Measurements from ENCODE around the gene OXA1L.

GRCh38 chr14:22735096-22735495 lies 31.4 kb upstream of the OXA1L start:
- no peak for TF ChIP-seq CTCF (conservative IDR thresholded peaks at IDR 0.05; ENCODE audit: low read depth, low read length)
- TF ChIP-seq EZH2 (IDR thresholded peaks at IDR 0.05; ENCODE audit: low read length, unreplicated experiment), result no peak
- no peak for TF ChIP-seq EZH2phosphoT487 (IDR thresholded peaks at IDR 0.05; ENCODE audit: borderline replicate concordance, low read length)

Measured in PC-3 (cell line).